Bronchial epithelial cell (primary cell): Measurements from ENCODE around the gene CAMTA1. TPM values are rescaled to one million over a fixed set of nuclear protein-coding genes. Genes with fewer than 3 reads are reported as not detected.

Source experiments
- DNase-seq: peaks from one replicate; pipeline ENCODE4 v3.0.0-alpha.2; 2010; ENCODE audit warnings: low read depth
- FAIRE-seq: peaks from 2 replicates; lab custom pipeline; 2011; peaks lifted over from hg19 to GRCh38; lab: Jason Lieb, UNC
- H3K27me3 ChIP-seq: 2 replicates; pipeline ENCODE4 v1.5.1; 2011; ENCODE audit warnings: low read length; ENCODE audit not compliant: control insufficient read depth, insufficient read depth
- H3K36me3 ChIP-seq: 2 replicates; pipeline ENCODE4 v1.5.1; 2011; ENCODE audit warnings: low read length; ENCODE audit not compliant: control insufficient read depth, insufficient read depth
- H3K4me3 ChIP-seq: 2 replicates; pipeline ENCODE4 v1.5.1; 2011; ENCODE audit warnings: mild to moderate bottlenecking, low read depth, low read length, control low read depth
- CTCF ChIP-seq: IDR thresholded peaks from 2 replicates; pipeline ENCODE4 v1.5.1; 2011; ENCODE audit warnings: mild to moderate bottlenecking, moderate library complexity, low read length, control low read depth, inconsistent platforms; ENCODE audit not compliant: insufficient read depth, severe bottlenecking
- total RNA-seq: library from RNA; depleted of rRNA; stranded (reverse); fragments of >200 nt; gene quantifications from 2 replicates; pipeline ENCODE4 v1.2.1, GENCODE V29; 2014

The CAMTA1 gene
- total RNA-seq, 1 donor from 2014 or later: 68.2 TPM

GRCh38 chr1:7670334-7671145 lies 885.3 kb downstream of the CAMTA1 start:
- DNase-seq (no peak), FAIRE-seq (no peak)
- peaks cover 3% of the 10 kb centered on the region for H3K27me3 ChIP-seq
- H3K36me3 ChIP-seq: no peaks in the 10 kb centered on the region
- no peak for TF ChIP-seq CTCF
- no peak overlapping the region for H3K4me3 ChIP-seq

GRCh38 chr1:7671146-7671465 lies 885.9 kb downstream of the CAMTA1 start:
- H3K36me3 ChIP-seq: no peaks in the 10 kb centered on the region
- DNase-seq (no peak), FAIRE-seq (no peak)
- no peak overlapping the region for H3K4me3 ChIP-seq
- TF ChIP-seq CTCF: no peak
- peaks cover 3% of the 10 kb centered on the region for H3K27me3 ChIP-seq

- Histone ChIP-seq H3K36me3 (no peaks in the 10 kb centered on the region), H3K4me3 (no peak overlapping the region), H3K27me3 (peaks cover 3% of the 10 kb centered on the region)
- DNase-seq: no peak
- no peak for TF ChIP-seq CTCF
- FAIRE-seq: peak; percentile 73
These were observed 886.4 kb downstream of the CAMTA1 start for GRCh38 chr1:7671676-7672075.

- TF ChIP-seq CTCF: no peak
- H3K4me3 ChIP-seq: no peak overlapping the region
- FAIRE-seq (no peak), DNase-seq (no peak)
- H3K27me3 ChIP-seq: peaks cover 4% of the 10 kb centered on the region
- H3K36me3 ChIP-seq: no peaks in the 10 kb centered on the region
These were observed 887.6 kb downstream of the CAMTA1 start for GRCh38 chr1:7672864-7673263.

- H3K36me3 ChIP-seq: no peaks in the 10 kb centered on the region
- H3K4me3 ChIP-seq: no peak overlapping the region
- DNase-seq: no peak
- no peak for FAIRE-seq
- peaks cover 4% of the 10 kb centered on the region for H3K27me3 ChIP-seq
- no peak for TF ChIP-seq CTCF
These were observed 889.7 kb downstream of the CAMTA1 start for GRCh38 chr1:7674972-7675371.
